ENCODE results near the gene GALNT17.

Gene GALNT17

DNA sequence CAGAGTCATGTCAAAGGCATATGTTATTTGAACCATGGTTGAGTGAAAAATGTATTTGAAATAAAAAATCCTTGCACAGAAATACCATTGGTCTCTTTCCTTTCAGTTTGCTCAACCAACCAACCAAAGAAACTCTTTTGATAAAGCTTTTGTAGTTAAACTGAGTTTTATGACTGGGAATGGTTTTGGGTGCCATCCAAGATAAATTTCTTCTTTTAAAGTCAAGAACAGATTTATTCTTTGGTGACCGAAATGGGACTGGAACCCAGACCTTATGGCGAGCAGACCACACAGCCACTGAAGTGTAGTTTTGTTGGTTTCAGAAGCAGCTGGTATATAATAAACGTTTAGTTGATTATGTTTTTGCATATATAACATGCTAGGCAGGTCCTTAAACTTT, 2.8 kb upstream of the GALNT17 start:
- H3K4me3 Mint-ChIP-seq: no peak overlapping the region
- peaks cover 60% of the 10 kb centered on the region for H3K27me3 Mint-ChIP-seq (ENCODE audit: low read depth, poor library complexity)

DNA sequence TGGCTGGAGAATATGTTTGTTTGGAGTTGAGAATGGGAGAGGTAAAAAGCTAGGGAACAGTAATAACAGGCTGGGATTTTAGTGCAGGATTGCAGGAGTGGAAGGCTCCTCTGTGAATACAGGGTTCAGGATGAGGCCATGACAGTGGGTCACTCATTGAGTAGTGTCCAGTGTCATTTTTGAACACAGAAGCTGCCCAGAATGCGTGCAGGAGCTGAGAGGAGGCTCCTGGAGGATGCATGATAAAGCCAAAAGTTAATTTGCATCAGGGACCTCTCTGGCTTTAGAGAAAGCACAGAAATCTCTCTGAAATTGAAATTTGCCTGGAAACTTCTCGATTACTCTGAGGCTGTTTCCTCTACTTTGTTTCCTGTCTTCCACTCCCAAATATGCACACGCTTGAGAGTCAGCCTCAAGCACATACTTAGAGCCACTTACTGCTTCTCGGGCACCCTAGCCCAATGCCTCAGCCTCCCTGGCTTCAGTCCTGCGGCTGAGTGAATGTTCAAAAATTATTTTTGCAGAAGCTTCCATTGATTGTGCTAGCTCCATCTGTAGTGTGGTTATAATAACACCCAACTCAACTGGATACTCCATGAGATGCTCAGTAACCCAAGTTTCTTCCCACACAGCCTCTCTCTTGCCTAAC, 1.8 kb upstream of the GALNT17 start:
- peaks cover 22% of the 10 kb centered on the region for H3K4me1 Mint-ChIP-seq
- peak overlapping the region; percentile 84 for H3K4me3 Mint-ChIP-seq
- no peaks in the 10 kb centered on the region for H3K9me3 Mint-ChIP-seq
- no peak overlapping the region for H3K27ac Mint-ChIP-seq
- H3K36me3 Mint-ChIP-seq (ENCODE audit: low read depth): no peaks in the 10 kb centered on the region
- TF ChIP-seq, protein P1, sequence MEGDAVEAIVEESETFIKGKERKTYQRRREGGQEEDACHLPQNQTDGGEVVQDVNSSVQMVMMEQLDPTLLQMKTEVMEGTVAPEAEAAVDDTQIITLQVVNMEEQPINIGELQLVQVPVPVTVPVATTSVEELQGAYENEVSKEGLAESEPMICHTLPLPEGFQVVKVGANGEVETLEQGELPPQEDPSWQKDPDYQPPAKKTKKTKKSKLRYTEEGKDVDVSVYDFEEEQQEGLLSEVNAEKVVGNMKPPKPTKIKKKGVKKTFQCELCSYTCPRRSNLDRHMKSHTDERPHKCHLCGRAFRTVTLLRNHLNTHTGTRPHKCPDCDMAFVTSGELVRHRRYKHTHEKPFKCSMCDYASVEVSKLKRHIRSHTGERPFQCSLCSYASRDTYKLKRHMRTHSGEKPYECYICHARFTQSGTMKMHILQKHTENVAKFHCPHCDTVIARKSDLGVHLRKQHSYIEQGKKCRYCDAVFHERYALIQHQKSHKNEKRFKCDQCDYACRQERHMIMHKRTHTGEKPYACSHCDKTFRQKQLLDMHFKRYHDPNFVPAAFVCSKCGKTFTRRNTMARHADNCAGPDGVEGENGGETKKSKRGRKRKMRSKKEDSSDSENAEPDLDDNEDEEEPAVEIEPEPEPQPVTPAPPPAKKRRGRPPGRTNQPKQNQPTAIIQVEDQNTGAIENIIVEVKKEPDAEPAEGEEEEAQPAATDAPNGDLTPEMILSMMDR (IDR thresholded peaks at IDR 0.05): no peak
- peaks cover 70% of the 10 kb centered on the region for H3K27me3 Mint-ChIP-seq (ENCODE audit: low read depth, poor library complexity)
- DNase-seq: no peak

More for the DNA sequence above, 2.8 kb upstream of the GALNT17 start:
- Mint-ChIP-seq H3K9me3 (no peaks in the 10 kb centered on the region), H3K36me3 (ENCODE audit: low read depth) (no peaks in the 10 kb centered on the region), H3K4me1 (peaks cover 22% of the 10 kb centered on the region), H3K27ac (no peak overlapping the region)
- TF ChIP-seq, protein P1 (IDR thresholded peaks at IDR 0.05): no peak
- no peak for DNase-seq

DNA sequence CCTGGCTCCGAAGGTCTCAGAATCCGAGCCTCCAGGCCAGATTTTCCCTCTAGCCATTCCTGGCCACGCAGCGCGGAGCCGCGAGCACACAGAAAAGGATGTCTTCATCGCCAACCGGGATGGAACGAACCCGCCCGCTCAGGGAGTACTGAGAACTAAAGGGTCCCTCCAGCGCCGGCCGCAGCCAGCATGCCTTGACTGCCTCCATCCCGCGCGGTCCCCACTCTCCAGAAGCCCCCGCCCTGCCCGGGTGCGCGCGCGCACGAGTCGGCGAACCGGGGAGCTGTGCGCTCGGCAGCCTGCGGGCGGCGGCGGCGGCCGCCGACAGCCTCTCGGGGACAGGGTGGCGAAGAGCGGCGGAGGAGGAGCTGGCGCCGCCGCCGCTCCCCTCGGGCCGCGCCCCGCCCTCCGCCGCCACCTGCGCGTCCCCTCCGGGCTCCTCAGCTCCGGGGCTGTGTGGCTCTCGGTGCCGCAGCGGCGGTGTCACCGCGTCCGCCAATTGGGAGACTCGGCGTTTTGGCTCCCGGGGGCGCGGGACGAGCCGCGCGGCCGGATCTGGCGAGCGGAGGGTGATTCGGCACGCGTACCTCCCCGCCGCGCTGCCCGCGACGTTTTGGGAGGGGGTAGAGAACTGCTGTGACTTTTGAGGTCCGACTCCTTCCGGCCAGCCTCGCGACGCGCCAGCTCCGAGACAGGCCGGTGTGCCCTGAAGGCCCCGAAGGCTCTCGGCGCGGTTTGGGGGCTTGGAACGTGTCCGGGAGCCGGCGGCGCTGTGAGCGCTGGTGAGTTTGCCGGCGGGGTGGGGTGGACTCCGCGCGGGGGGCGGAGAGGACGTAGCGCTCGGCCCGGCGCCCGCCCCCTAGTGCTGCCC, 453 bp upstream of the GALNT17 start:
- peaks cover 84% of the 10 kb centered on the region for H3K27me3 Mint-ChIP-seq (ENCODE audit: low read depth, poor library complexity)
- H3K36me3 Mint-ChIP-seq (ENCODE audit: low read depth): no peaks in the 10 kb centered on the region
- peaks cover 22% of the 10 kb centered on the region for H3K4me1 Mint-ChIP-seq
- peak; percentile 88 for DNase-seq
- H3K9me3 Mint-ChIP-seq: no peaks in the 10 kb centered on the region
- peak overlapping the region; percentile 84 for H3K4me3 Mint-ChIP-seq
- H3K27ac Mint-ChIP-seq: no peak overlapping the region
- TF ChIP-seq, protein P1 (IDR thresholded peaks at IDR 0.05): no peak

DNA sequence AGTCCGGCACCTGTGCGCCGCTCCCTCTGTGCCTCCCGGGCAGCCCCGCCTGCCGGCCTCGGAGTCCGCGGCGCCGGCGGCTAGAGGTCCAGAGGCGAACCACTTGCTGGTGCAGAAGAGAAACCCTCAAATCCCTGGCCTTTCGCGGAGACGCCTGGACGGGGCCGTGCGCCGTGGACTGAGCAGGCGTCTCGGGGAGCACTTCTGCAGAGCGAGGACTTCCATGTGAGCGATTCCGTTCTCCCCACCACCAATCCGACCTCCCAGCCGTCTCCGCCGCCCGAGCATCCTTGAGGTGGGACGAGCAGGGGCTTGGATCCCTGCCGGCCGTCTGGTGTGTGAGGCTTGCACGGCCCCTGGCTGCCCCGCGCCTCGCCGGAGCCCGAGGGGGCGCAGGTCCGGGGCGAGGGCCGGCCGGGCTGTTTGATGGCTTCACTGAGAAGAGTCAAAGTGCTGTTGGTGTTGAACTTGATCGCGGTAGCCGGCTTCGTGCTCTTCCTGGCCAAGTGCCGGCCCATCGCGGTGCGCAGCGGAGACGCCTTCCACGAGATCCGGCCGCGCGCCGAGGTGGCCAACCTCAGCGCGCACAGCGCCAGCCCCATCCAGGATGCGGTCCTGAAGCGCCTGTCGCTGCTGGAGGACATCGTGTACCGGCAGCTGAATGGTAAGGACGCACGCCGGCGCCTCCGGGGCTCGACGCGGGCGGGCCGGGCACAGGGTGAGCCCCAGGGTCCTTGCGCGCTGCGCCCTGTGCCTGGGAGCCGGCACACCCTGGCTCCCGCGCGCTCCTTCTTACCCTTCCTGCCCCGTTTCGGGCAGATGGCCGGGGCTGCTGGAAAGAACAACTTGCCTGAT, 660 bp downstream of the GALNT17 start:
- Mint-ChIP-seq H3K4me3 (peak overlapping the region; percentile 79), H3K4me1 (peaks cover 22% of the 10 kb centered on the region), H3K36me3 (ENCODE audit: low read depth) (no peaks in the 10 kb centered on the region), H3K9me3 (no peaks in the 10 kb centered on the region), H3K27me3 (ENCODE audit: low read depth, poor library complexity) (peaks cover 86% of the 10 kb centered on the region), H3K27ac (no peak overlapping the region)
- TF ChIP-seq, protein P1 (IDR thresholded peaks at IDR 0.05): no peak
- peak; percentile 51 for DNase-seq

DNA sequence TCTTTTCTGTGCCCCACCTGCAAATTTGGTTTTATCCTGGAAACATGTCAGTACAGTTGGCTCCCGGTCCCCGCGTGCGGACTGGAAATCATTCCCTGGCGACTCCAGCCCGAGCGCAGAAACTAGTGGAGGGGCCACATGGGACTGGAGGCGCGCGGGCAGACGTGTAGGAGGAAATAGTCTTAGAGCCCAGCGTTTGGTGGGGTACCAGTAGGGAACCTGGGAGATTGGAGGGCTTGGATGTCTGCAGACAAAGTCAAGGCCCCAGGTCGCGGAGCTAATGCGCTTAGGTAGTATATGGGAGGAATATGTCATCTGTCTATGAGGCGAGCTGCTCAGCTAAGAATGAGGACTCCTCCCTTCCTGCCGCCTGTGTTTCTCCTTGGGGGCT, 1.3 kb downstream of the GALNT17 start:
- no peak overlapping the region for H3K27ac Mint-ChIP-seq
- H3K4me1 Mint-ChIP-seq: peaks cover 22% of the 10 kb centered on the region
- peak overlapping the region; percentile 79 for H3K4me3 Mint-ChIP-seq
- H3K36me3 Mint-ChIP-seq (ENCODE audit: low read depth): no peaks in the 10 kb centered on the region
- no peaks in the 10 kb centered on the region for H3K9me3 Mint-ChIP-seq
- peak; percentile 18 for DNase-seq
- TF ChIP-seq, protein P1 (IDR thresholded peaks at IDR 0.05): no peak
- H3K27me3 Mint-ChIP-seq (ENCODE audit: low read depth, poor library complexity): peaks cover 86% of the 10 kb centered on the region
